ENCODE measurements around the gene KCTD10.
"Not testable (repeated sequence)": the region's sequence is repeated elsewhere in the genome, so short reads cannot be mapped to it uniquely, and the experiment has no call there.

The KCTD10 gene

GRCh38 chr12:109448272-109448671 is 28.8 kb downstream of the KCTD10 start:
- H3K27me3 ChIP-seq (ENCODE audit: insufficient read depth, low read length) = no peaks in the 10 kb centered on the region
- no peaks in the 10 kb centered on the region for H3K4me1 ChIP-seq (ENCODE audit: insufficient read depth, low read length)
- H2AFZ ChIP-seq (ENCODE audit: low read depth, low read length) = no peak overlapping the region
- peaks cover 68% of the 10 kb centered on the region for H3K36me3 ChIP-seq (ENCODE audit: insufficient read depth, low read length)
- H3K9me3 ChIP-seq (ENCODE audit: low read length) = no peaks in the 10 kb centered on the region
- H3K4me3 ChIP-seq (ENCODE audit: low read length) = no peak overlapping the region

- Histone ChIP-seq H3K9me3 (ENCODE audit: low read length) (no peaks in the 10 kb centered on the region), H3K4me3 (ENCODE audit: low read length) (no peak overlapping the region), H3K27me3 (ENCODE audit: insufficient read depth, low read length) (no peaks in the 10 kb centered on the region), H2AFZ (ENCODE audit: low read depth, low read length) (no peak overlapping the region), H3K36me3 (ENCODE audit: insufficient read depth, low read length) (peaks cover 64% of the 10 kb centered on the region), H3K4me1 (ENCODE audit: insufficient read depth, low read length) (no peaks in the 10 kb centered on the region)
Observed at GRCh38 chr12:109447482-109447881, 29.6 kb downstream of the KCTD10 start.

- no peaks in the 10 kb centered on the region for H3K9me3 ChIP-seq (ENCODE audit: low read length)
- H3K4me3 ChIP-seq (ENCODE audit: low read length) = no peak overlapping the region
- H2AFZ ChIP-seq (ENCODE audit: low read depth, low read length) = no peak overlapping the region
- peaks cover 58% of the 10 kb centered on the region for H3K36me3 ChIP-seq (ENCODE audit: insufficient read depth, low read length)
- no peaks in the 10 kb centered on the region for H3K4me1 ChIP-seq (ENCODE audit: insufficient read depth, low read length)
- no peaks in the 10 kb centered on the region for H3K27me3 ChIP-seq (ENCODE audit: insufficient read depth, low read length)
Observed at GRCh38 chr12:109446869-109447268, 30.2 kb downstream of the KCTD10 start.

- no peak overlapping the region for H3K4me3 ChIP-seq (ENCODE audit: low read length)
- peaks cover 11% of the 10 kb centered on the region for H3K4me1 ChIP-seq (ENCODE audit: insufficient read depth, low read length)
- no peaks in the 10 kb centered on the region for H3K27me3 ChIP-seq (ENCODE audit: insufficient read depth, low read length)
- H3K36me3 ChIP-seq (ENCODE audit: insufficient read depth, low read length) = peaks cover 41% of the 10 kb centered on the region
- no peak overlapping the region for H2AFZ ChIP-seq (ENCODE audit: low read depth, low read length)
- H3K9me3 ChIP-seq (ENCODE audit: low read length) = no peaks in the 10 kb centered on the region
Observed at GRCh38 chr12:109445191-109445609, 31.9 kb downstream of the KCTD10 start.

GRCh38 chr12:109444259-109444658 is 32.8 kb downstream of the KCTD10 start:
- H2AFZ ChIP-seq (ENCODE audit: low read depth, low read length) = no peak overlapping the region
- H3K4me3 ChIP-seq (ENCODE audit: low read length) = no peak overlapping the region
- peaks cover 11% of the 10 kb centered on the region for H3K4me1 ChIP-seq (ENCODE audit: insufficient read depth, low read length)
- H3K36me3 ChIP-seq (ENCODE audit: insufficient read depth, low read length) = peaks cover 39% of the 10 kb centered on the region
- no peaks in the 10 kb centered on the region for H3K9me3 ChIP-seq (ENCODE audit: low read length)
- no peaks in the 10 kb centered on the region for H3K27me3 ChIP-seq (ENCODE audit: insufficient read depth, low read length)

- H3K9me3 ChIP-seq (ENCODE audit: low read length) = no peaks in the 10 kb centered on the region
- no peaks in the 10 kb centered on the region for H3K27me3 ChIP-seq (ENCODE audit: insufficient read depth, low read length)
- peaks cover 11% of the 10 kb centered on the region for H3K4me1 ChIP-seq (ENCODE audit: insufficient read depth, low read length)
- H3K4me3 ChIP-seq (ENCODE audit: low read length) = no peak overlapping the region
- H3K36me3 ChIP-seq (ENCODE audit: insufficient read depth, low read length) = peaks cover 37% of the 10 kb centered on the region
- no peak overlapping the region for H2AFZ ChIP-seq (ENCODE audit: low read depth, low read length)
Observed at GRCh38 chr12:109443794-109444193, 33.3 kb downstream of the KCTD10 start.

- peaks cover 11% of the 10 kb centered on the region for H3K4me1 ChIP-seq (ENCODE audit: insufficient read depth, low read length)
- H3K4me3 ChIP-seq (ENCODE audit: low read length) = no peak overlapping the region
Observed at GRCh38 chr12:109440851-109441490, 36.1 kb downstream of the KCTD10 start.

GRCh38 chr12:109439951-109440350 is 37.1 kb downstream of the KCTD10 start:
- not testable (repeated sequence) for H3K36me3 ChIP-seq (ENCODE audit: insufficient read depth, low read length); H2AFZ ChIP-seq (ENCODE audit: low read depth, low read length); H3K4me3 ChIP-seq (ENCODE audit: low read length); H3K9me3 ChIP-seq (ENCODE audit: low read length); H3K27me3 ChIP-seq (ENCODE audit: insufficient read depth, low read length)
- peaks cover 11% of the 10 kb centered on the region for H3K4me1 ChIP-seq (ENCODE audit: insufficient read depth, low read length)

More at GRCh38 chr12:109440851-109441490, 36.1 kb downstream of the KCTD10 start:
- no peak overlapping the region for H2AFZ ChIP-seq (ENCODE audit: low read depth, low read length)
- peaks cover 15% of the 10 kb centered on the region for H3K36me3 ChIP-seq (ENCODE audit: insufficient read depth, low read length)
- no peaks in the 10 kb centered on the region for H3K9me3 ChIP-seq (ENCODE audit: low read length)
- no peaks in the 10 kb centered on the region for H3K27me3 ChIP-seq (ENCODE audit: insufficient read depth, low read length)

GRCh38 chr12:109439181-109439580 is 37.9 kb downstream of the KCTD10 start:
- peaks cover 4% of the 10 kb centered on the region for H3K36me3 ChIP-seq (ENCODE audit: insufficient read depth, low read length)
- H3K4me1 ChIP-seq (ENCODE audit: insufficient read depth, low read length) = peaks cover 11% of the 10 kb centered on the region
- H3K27me3 ChIP-seq (ENCODE audit: insufficient read depth, low read length) = no peaks in the 10 kb centered on the region
- H3K4me3 ChIP-seq (ENCODE audit: low read length) = no peak overlapping the region
- no peaks in the 10 kb centered on the region for H3K9me3 ChIP-seq (ENCODE audit: low read length)
- no peak overlapping the region for H2AFZ ChIP-seq (ENCODE audit: low read depth, low read length)

- no peak overlapping the region for H2AFZ ChIP-seq (ENCODE audit: low read depth, low read length)
- peaks cover 7% of the 10 kb centered on the region for H3K4me1 ChIP-seq (ENCODE audit: insufficient read depth, low read length)
- no peaks in the 10 kb centered on the region for H3K9me3 ChIP-seq (ENCODE audit: low read length)
- H3K36me3 ChIP-seq (ENCODE audit: insufficient read depth, low read length) = no peaks in the 10 kb centered on the region
- no peaks in the 10 kb centered on the region for H3K27me3 ChIP-seq (ENCODE audit: insufficient read depth, low read length)
- H3K4me3 ChIP-seq (ENCODE audit: low read length) = no peak overlapping the region
Observed at GRCh38 chr12:109436188-109436560, 40.9 kb downstream of the KCTD10 start.

- Histone ChIP-seq H3K9me3 (ENCODE audit: low read length) (no peaks in the 10 kb centered on the region), H3K27me3 (ENCODE audit: insufficient read depth, low read length) (no peaks in the 10 kb centered on the region), H2AFZ (ENCODE audit: low read depth, low read length) (no peak overlapping the region), H3K36me3 (ENCODE audit: insufficient read depth, low read length) (no peaks in the 10 kb centered on the region), H3K4me3 (ENCODE audit: low read length) (no peak overlapping the region), H3K4me1 (ENCODE audit: insufficient read depth, low read length) (peaks cover 2% of the 10 kb centered on the region)
Observed at GRCh38 chr12:109435428-109436187, 41.5 kb downstream of the KCTD10 start.

- Histone ChIP-seq H3K27me3 (ENCODE audit: insufficient read depth, low read length) (no peaks in the 10 kb centered on the region), H3K4me1 (ENCODE audit: insufficient read depth, low read length) (no peaks in the 10 kb centered on the region), H2AFZ (ENCODE audit: low read depth, low read length) (no peak overlapping the region), H3K36me3 (ENCODE audit: insufficient read depth, low read length) (no peaks in the 10 kb centered on the region), H3K4me3 (ENCODE audit: low read length) (no peak overlapping the region), H3K9me3 (ENCODE audit: low read length) (no peaks in the 10 kb centered on the region)
Observed at GRCh38 chr12:109434582-109434981, 42.5 kb downstream of the KCTD10 start.

GRCh38 chr12:109433618-109434017 is 43.5 kb downstream of the KCTD10 start:
- Histone ChIP-seq H3K36me3 (ENCODE audit: insufficient read depth, low read length) (no peaks in the 10 kb centered on the region), H3K27me3 (ENCODE audit: insufficient read depth, low read length) (no peaks in the 10 kb centered on the region), H3K9me3 (ENCODE audit: low read length) (no peaks in the 10 kb centered on the region), H2AFZ (ENCODE audit: low read depth, low read length) (no peak overlapping the region), H3K4me1 (ENCODE audit: insufficient read depth, low read length) (no peaks in the 10 kb centered on the region), H3K4me3 (ENCODE audit: low read length) (no peak overlapping the region)

Data from neuron (in vitro differentiated cells).